ENCODE results near the gene PLCXD3.

- TF ChIP-seq CTCF (IDR thresholded peaks at IDR 0.05) (no peak), POLR2A (IDR thresholded peaks at IDR 0.05) (no peak)
Measured at GRCh38 chr5:41399839-41400238, 110.6 kb downstream of the PLCXD3 start.
